A549 treated with CpdA at 1 μM for 4 hours (cell line): ENCODE data around the gene VAMP1. TPM values are rescaled to one million over a fixed set of nuclear protein-coding genes. Genes with fewer than 3 reads are reported as not detected.

ENCODE experiments used
- total RNA-seq: library from RNA; stranded (reverse); fragments of 200-300 nt; extraction: Qiagen RNA extraction; gene quantifications from 5 replicates; pipeline ENCODE4 v1.2.3, GENCODE V29; 2022; ENCODE audit warnings: low read depth

Gene VAMP1, protein sequence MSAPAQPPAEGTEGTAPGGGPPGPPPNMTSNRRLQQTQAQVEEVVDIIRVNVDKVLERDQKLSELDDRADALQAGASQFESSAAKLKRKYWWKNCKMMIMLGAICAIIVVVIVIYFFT
- total RNA-seq = 9.3 to 14.6 TPM (median 11.5 TPM) in 5 replicates

DNA sequence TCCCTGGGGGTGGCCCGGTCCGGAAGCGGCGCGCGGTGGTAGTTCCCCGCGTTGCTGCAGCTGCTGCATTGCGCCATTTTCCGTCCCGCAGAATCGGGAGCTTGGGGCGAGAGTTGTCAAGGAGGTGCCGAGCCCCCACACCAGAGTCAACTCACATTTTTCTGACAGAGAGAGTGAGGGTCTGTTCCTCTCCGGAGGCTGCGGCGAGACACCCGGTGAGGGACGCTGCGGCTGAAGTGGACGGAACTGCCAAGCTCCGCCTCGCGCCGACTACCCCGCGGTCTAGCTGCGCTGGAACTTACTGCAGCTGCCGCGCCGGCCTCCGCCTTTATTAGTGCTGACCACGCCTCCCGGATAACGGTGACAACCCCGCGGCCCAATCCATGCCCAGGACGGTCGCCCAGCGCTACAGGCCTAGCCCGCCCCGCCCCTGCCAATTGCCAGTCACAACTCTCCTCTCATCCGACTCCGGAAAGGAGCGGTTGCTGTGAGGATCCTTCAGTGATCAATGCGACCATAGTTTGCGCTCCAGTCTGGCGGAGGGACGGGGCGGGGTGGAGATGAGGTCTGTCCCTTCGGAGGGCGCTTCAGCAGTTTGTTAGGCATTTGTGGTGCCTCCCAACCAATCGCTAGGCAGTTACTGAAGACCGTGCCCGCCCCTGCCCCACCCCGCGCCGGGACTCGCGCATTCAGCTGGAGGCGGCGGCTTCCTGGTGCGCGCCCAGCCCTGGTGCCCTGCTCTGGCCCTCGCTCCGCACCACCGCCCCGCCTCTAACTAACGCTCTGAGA lies at the start of gene VAMP1:
Gene VAMP1 (minus strand): TSS at position 303 of the 789 bp plus-strand sequence. CDS start 146 bp downstream, at position 157.

GRCh38 chr12:6493497-6494257 lies 23.2 kb upstream of the VAMP1 start, which contains the start of gene NCAPD2:
TSS of gene NCAPD2 (plus strand) at chr12:6494102. CDS start at chr12:6495099, 997 bp downstream.

GRCh38 chr12:6492838-6493496 lies 22.5 kb upstream of the VAMP1 start, which contains the start of gene MRPL51:
TSS of gene MRPL51 (minus strand) at chr12:6493262. CDS start at chr12:6493136, 126 bp downstream.

DNA sequence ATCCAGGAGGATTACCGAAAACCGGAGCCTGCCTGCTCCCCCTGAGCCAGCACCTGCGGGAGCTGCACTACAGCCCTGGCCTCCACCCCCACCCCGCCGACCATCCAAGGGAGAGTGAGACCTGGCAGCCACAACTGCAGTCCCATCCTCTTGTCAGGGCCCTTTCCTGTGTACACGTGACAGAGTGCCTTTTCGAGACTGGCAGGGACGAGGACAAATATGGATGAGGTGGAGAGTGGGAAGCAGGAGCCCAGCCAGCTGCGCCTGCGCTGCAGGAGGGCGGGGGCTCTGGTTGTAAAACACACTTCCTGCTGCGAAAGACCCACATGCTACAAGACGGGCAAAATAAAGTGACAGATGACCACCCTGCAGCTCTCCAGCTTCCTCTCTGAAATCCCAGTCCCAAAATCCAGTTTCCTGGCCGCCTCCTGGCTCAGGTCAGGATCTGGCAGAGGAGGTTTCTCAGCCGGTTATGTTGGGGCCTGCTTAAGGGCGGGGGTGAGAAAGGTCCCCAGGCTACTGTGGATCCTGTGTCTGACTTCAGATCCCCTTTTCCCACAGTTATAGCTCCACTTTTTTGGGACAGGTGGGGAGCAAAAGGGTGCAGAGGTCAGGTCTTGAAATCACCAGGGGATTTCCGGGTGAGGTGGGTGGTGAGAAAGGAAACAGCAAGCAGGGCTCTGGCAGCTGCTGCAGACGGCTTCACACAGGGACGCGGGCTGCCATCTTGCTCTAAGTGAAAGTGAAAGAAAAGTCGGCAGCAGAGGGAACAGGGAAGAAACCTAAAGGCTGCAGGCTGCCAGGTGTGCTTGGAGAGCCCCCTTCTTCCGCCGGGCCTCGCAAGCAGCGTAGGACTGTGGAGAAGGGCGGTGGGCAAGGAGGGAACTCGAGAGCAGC lies 18.9 kb downstream of the VAMP1 start, which contains the start of gene TAPBPL:
Gene TAPBPL (plus strand): TSS at position 695 of the 897 bp plus-strand sequence. CDS start 207 bp downstream, outside the sequence.

DNA sequence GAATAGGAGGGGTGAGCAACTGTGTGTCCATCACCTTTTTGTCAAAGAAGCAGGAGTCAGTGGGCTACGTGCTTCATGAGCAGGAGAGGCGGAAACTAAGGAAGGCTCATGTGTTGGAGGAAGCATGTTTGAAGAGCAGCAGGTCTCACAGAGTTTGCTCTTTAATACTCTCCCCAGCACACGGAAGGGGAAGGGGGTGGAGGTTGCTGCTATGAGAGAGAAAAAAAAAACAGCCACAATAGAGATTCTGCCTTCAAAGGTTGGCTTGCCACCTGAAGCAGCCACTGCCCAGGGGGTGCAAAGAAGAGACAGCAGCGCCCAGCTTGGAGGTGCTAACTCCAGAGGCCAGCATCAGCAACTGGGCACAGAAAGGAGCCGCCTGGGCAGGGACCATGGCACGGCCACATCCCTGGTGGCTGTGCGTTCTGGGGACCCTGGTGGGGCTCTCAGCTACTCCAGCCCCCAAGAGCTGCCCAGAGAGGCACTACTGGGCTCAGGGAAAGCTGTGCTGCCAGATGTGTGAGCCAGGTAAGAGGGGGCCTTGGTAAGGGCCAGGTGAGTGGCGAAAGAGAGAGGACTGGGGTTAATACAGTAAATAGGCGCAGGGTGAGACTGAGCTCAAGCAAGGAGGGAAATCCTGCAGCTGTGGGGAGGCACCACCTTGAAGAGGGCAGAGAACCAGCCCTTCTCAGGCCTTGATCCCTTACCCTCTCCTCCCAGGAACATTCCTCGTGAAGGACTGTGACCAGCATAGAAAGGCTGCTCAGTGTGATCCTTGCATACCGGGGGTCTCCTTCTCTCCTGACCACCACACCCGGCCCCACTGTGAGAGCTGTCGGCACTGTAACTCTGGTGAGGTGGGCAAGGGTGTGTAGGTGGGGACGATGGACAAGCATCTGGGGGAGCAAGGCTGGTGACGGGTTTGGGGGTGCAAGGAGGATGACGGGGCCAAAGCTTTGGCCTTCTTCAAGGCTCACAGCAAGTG lies 25.5 kb downstream of the VAMP1 start, which contains the start of gene CD27:
Gene CD27 (plus strand): TSS at position 252 of the 985 bp plus-strand sequence. CDS start 141 bp downstream, at position 393.

Other genes with a start within 250 kb of the VAMP1 start
- 0.15 to 0.54 TPM (median 0.17 TPM) in 5 replicates for gene PLEKHG6, start 160.0 kb downstream of the VAMP1 start, total RNA-seq
- 321 to 616 TPM (median 448 TPM) in 5 replicates for gene TNFRSF1A, start 128.6 kb downstream of the VAMP1 start, total RNA-seq
- 2.6 to 6.0 TPM (median 3.6 TPM) in 5 replicates for gene SCNN1A, start 95.1 kb downstream of the VAMP1 start, total RNA-seq
- gene LTBR, start 86.5 kb downstream of the VAMP1 start, total RNA-seq = 165 to 193 TPM (median 184 TPM) in 5 replicates
- gene CD27, start 25.7 kb downstream of the VAMP1 start, total RNA-seq = not detected in 5 replicates
- 3.3 to 4.0 TPM (median 3.5 TPM) in 5 replicates for gene TAPBPL, start 18.6 kb downstream of the VAMP1 start, total RNA-seq
- 309 to 338 TPM (median 322 TPM) in 5 replicates for gene MRPL51, start 22.6 kb upstream of the VAMP1 start, total RNA-seq
- 61.0 to 81.2 TPM (median 71.4 TPM) in 5 replicates for gene NCAPD2, start 23.4 kb upstream of the VAMP1 start, total RNA-seq
- 6,616 to 9,315 TPM (median 8,933 TPM) in 5 replicates for gene GAPDH, start 63.8 kb upstream of the VAMP1 start, total RNA-seq
- gene IFFO1, start 85.4 kb upstream of the VAMP1 start, total RNA-seq = 2.2 to 3.2 TPM (median 2.3 TPM) in 5 replicates
- 105 to 124 TPM (median 114 TPM) in 5 replicates for gene NOP2, start 97.6 kb upstream of the VAMP1 start, total RNA-seq
- gene CHD4, start 136.7 kb upstream of the VAMP1 start, total RNA-seq = 64.4 to 86.3 TPM (median 68.7 TPM) in 5 replicates
- gene LPAR5, start 165.3 kb upstream of the VAMP1 start, total RNA-seq = 0.34 to 0.59 TPM (median 0.54 TPM) in 5 replicates
- gene ACRBP, start 176.8 kb upstream of the VAMP1 start, total RNA-seq = 0.10 to 0.24 TPM (median 0.18 TPM) in 4 of 5 replicates, not detected in the other
- 12.4 to 18.9 TPM (median 17.0 TPM) in 5 replicates for gene ING4, start 192.4 kb upstream of the VAMP1 start, total RNA-seq
- 52.4 to 68.0 TPM (median 62.6 TPM) in 5 replicates for gene ZNF384, start 218.7 kb upstream of the VAMP1 start, total RNA-seq
- gene PIANP, start 230.1 kb upstream of the VAMP1 start, total RNA-seq = 0.43 to 1.0 TPM (median 0.87 TPM) in 5 replicates